Measurements from ENCODE around the gene PNN.
"Not testable (repeated sequence)": the region's sequence is repeated elsewhere in the genome, so short reads cannot be mapped to it uniquely, and the experiment has no call there.

Gene PNN

DNA sequence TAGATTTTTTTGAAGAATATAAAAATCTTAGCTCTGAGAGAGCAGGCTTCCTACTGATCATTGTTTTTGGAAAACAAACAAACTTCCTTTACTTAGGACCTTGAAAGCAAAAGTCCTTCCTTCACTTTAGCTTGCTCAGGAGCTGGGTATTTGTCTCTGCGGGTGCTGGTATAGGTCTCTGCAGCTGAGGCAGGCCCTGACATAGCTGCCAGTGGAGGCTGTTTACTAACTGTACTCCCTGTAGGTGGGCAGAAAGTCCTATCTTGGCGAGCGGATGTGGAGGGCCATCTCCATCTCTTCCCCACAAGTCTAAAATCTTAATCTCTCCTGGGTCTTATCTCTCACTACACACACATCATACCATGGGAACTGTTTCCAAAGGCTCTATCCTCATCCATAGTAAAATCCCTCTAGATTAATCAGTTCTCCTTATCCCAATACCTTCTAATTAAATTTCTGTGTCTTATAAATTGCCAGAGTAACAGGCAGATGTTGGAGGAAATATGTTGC lies 54.6 kb downstream of the PNN start:
- Histone ChIP-seq H3K4me1 (ENCODE audit: control insufficient read depth, insufficient read depth, low read length, poor library complexity, severe bottlenecking) (no peaks in the 10 kb centered on the region), H3K27ac (ENCODE audit: low read depth, low read length, severe bottlenecking) (no peak overlapping the region), H3K36me3 (ENCODE audit: control insufficient read depth, insufficient read depth, low read length) (no peaks in the 10 kb centered on the region), H3K4me3 (ENCODE audit: extremely low read depth, insufficient read depth, low read length, poor library complexity, severe bottlenecking) (no peak overlapping the region), H3K9me3 (ENCODE audit: control insufficient read depth, low read length) (no peaks in the 10 kb centered on the region)
- WGBS, 2 experiments (ENCODE audit: insufficient coverage in 2 of 2), result 80 to 93% methylated on average over 2 of the region's 3 CpGs

DNA sequence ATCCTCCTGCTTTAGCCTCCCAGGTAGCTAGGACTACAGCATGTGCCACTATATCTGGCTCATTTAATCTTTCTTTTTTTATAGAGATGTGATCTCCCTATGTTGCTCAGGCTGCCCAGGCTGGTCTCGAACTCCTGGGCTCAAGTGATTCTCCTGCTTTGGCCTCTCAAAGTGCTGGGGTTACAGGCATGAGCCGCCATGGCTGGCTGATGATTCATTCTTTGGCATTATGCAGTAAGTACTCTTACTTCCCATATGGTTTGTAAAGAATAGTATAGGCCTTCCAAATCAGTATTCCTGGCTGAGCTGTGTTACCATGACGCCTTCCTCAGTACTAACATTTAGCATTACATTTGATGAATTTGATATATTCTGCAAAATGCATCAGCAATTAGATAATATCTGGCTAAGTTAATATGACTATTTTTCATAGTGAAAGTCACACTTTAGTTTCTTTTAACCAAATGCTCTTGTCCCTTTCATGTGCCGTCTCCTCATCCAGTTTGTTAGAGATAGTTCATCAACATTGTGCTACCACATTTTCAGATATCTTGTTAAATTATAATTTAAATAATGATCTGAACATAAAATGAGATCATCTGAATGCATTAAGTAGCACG lies 55.5 kb downstream of the PNN start:
- Histone ChIP-seq H3K36me3 (ENCODE audit: control insufficient read depth, insufficient read depth, low read length) (no peaks in the 10 kb centered on the region), H3K4me1 (ENCODE audit: control insufficient read depth, insufficient read depth, low read length, poor library complexity, severe bottlenecking) (no peaks in the 10 kb centered on the region), H3K4me3 (ENCODE audit: extremely low read depth, insufficient read depth, low read length, poor library complexity, severe bottlenecking) (no peak overlapping the region), H3K27ac (ENCODE audit: low read depth, low read length, severe bottlenecking) (no peak overlapping the region), H3K9me3 (ENCODE audit: control insufficient read depth, low read length) (no peaks in the 10 kb centered on the region)
- WGBS, 2 experiments (ENCODE audit: insufficient coverage in 2 of 2), result 93% methylated on average over 2 of the region's 5 CpGs; no CpG with 5 or more reads in 1 of the 2 experiments

DNA sequence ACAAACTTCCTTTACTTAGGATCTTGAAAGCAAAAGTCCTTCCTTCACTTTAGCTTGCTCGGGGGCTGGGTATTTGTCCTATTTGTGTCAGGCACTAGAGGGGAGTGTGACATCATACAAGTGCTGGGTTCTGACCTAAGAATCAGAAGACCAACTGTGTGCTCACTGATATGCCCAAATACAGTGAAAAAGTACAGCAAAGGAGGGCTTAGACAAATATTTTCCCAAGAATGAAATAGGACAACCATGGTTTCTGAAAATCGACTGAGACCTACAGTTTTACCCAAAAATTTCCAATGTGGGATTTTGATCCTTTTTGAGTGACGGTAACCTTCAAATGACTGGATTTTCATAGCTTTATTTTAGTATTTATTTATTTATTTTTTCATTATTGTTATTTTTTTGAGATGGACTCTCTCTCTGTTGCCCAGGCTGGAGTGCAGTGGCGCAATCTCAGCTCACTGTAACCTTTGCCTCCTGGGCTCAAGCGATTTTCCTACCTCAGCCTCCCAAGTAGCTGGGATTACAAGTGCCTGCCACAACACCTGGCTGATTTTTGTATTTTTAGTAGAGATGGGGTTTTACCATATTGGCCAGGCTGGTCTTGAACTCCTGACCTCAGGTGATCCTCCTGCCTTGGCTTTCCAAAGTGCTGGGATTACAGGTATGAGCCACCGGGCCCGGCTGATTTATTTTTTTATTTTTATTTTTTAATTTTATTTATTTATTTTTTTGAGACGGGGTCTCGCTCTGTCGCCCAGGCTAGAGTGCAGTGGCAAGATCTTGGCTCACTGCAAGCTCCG lies 56.9 kb downstream of the PNN start:
- WGBS, 2 experiments (ENCODE audit: insufficient coverage in 2 of 2), result 89 to 96% methylated on average over 3 to 4 of the region's 11 CpGs
- not testable (repeated sequence) for H3K4me3 ChIP-seq (ENCODE audit: extremely low read depth, insufficient read depth, low read length, poor library complexity, severe bottlenecking); H3K36me3 ChIP-seq (ENCODE audit: control insufficient read depth, insufficient read depth, low read length); H3K4me1 ChIP-seq (ENCODE audit: control insufficient read depth, insufficient read depth, low read length, poor library complexity, severe bottlenecking); H3K27ac ChIP-seq (ENCODE audit: low read depth, low read length, severe bottlenecking); H3K9me3 ChIP-seq (ENCODE audit: control insufficient read depth, low read length)

Measured in mesodermal cell (in vitro differentiated cells).